IMR-90 (cell line): ENCODE measurements around the gene BPNT1. TPM values are rescaled to one million over a fixed set of nuclear protein-coding genes. Genes with fewer than 3 reads are reported as not detected.

Experiments used
- ATAC-seq: fragments of 200-7000 bp; cut with Tn5 transposase; 2 replicates; pipeline ENCODE4 v1.9.1; 2020; ENCODE audit warnings: low read depth, mild to moderate bottlenecking, moderate library complexity
- BruUV-seq: library from RNA; stranded (reverse); fragments of 400-500 nt; replicated peaks from 2 replicates; lab custom pipeline; 2021; lab: Mats Ljungman, UMichigan
- CTCF ChIA-PET: fragments of 300-600 bp; formaldehyde crosslinking; extraction: SDS; loops from one replicate; lab custom pipeline; 2021; ENCODE audit warnings: antibody characterized with exemption; lab: Yijun Ruan, JAX
- POLR2A ChIA-PET: fragments of 300-600 bp; sonication (Branson Sonifier 250); formaldehyde crosslinking; loops from one replicate; lab custom pipeline; 2022; ENCODE audit warnings: antibody characterized with exemption; ENCODE audit not compliant: unreplicated experiment; lab: Charles Lee
- DNase-seq: peaks from one replicate; pipeline ENCODE4 v3.0.0; 2013
- H2AFZ ChIP-seq: replicated peaks from 2 replicates; pipeline ENCODE3; 2013; ENCODE audit warnings: low read length, mild to moderate bottlenecking; ENCODE audit not compliant: poor library complexity
- H2AK5ac ChIP-seq: 2 replicates; pipeline ENCODE4 v1.6.1; 2013; ENCODE audit warnings: low read depth, low read length, inconsistent platforms
- H2AK9ac ChIP-seq: replicated peaks from 2 replicates; pipeline ENCODE3; 2013; ENCODE audit warnings: mild to moderate bottlenecking, low read depth, low read length, moderate library complexity; ENCODE audit not compliant: poor library complexity
- H2BK120ac ChIP-seq: 2 replicates; pipeline ENCODE4 v1.6.1; 2013; ENCODE audit warnings: low read depth, low read length, inconsistent platforms
- H2BK15ac ChIP-seq: 3 replicates; pipeline ENCODE4 v1.6.1; 2013; ENCODE audit warnings: low read depth, low read length, inconsistent platforms
- H2BK20ac ChIP-seq: 2 replicates; pipeline ENCODE4 v1.6.1; 2013; ENCODE audit warnings: low read depth, mild to moderate bottlenecking, inconsistent platforms, low read length, moderate library complexity
- H2BK5ac ChIP-seq: 2 replicates; pipeline ENCODE4 v1.6.1; 2013; ENCODE audit warnings: mild to moderate bottlenecking, low read depth, low read length, inconsistent platforms; ENCODE audit not compliant: poor library complexity, severe bottlenecking
- H3K14ac ChIP-seq: replicated peaks from 2 replicates; pipeline ENCODE4 v1.6.1; 2013; ENCODE audit warnings: low read depth, low read length, inconsistent platforms
- H3K18ac ChIP-seq: 2 replicates; pipeline ENCODE4 v1.6.1; 2013; ENCODE audit warnings: low read depth, low read length, control low read depth
- H3K23ac ChIP-seq: 2 replicates; pipeline ENCODE4 v1.6.1; 2013; ENCODE audit warnings: low read depth, low read length, inconsistent platforms
- H3K27ac ChIP-seq: 2 replicates; pipeline ENCODE4 v1.5.1; 2013; ENCODE audit warnings: mild to moderate bottlenecking, control low read depth, low read length; ENCODE audit not compliant: insufficient read depth
- H3K27me3 ChIP-seq: 2 replicates; pipeline ENCODE4 v1.6.1; 2013; ENCODE audit warnings: low read length; ENCODE audit not compliant: control insufficient read depth, insufficient read depth
- H3K36me3 ChIP-seq: 2 replicates; pipeline ENCODE4 v1.6.1; 2013; ENCODE audit warnings: low read length, mixed read lengths; ENCODE audit not compliant: control insufficient read depth, insufficient read depth
- H3K4ac ChIP-seq: 2 replicates; pipeline ENCODE4 v1.6.1; 2013; ENCODE audit warnings: low read depth, low read length, inconsistent platforms
- H3K4me1 ChIP-seq: 2 replicates; pipeline ENCODE4 v1.6.1; 2013; ENCODE audit warnings: low read length, mixed read lengths; ENCODE audit not compliant: control insufficient read depth, insufficient read depth
- H3K4me2 ChIP-seq: 2 replicates; pipeline ENCODE4 v1.6.1; 2013; ENCODE audit warnings: low read depth, mild to moderate bottlenecking, control low read depth, low read length, moderate library complexity
- H3K4me3 ChIP-seq: 2 replicates; pipeline ENCODE4 v1.5.1; 2013; ENCODE audit warnings: low read depth, mild to moderate bottlenecking, control low read depth, low read length, moderate library complexity; ENCODE audit not compliant: insufficient read depth
- H3K56ac ChIP-seq: 2 replicates; pipeline ENCODE4 v1.6.1; 2013; ENCODE audit warnings: low read length, inconsistent platforms; ENCODE audit not compliant: insufficient read depth; ENCODE audit errors: extremely low read depth
- H3K79me1 ChIP-seq, 2 experiments: 2 replicates each; pipeline ENCODE4 v1.6.1; 2013; ENCODE audit warnings: low read length in 2 of 2, inconsistent platforms in 1 of 2, low read depth in 1 of 2
- H3K9ac ChIP-seq: 2 replicates; pipeline ENCODE4 v1.6.1; 2013; ENCODE audit warnings: low read depth, low read length, control low read depth
- H3K9me1 ChIP-seq: 2 replicates; pipeline ENCODE4 v1.6.1; 2013; ENCODE audit warnings: low read length, inconsistent platforms; ENCODE audit not compliant: insufficient read depth
- H3K9me3 ChIP-seq: 2 replicates; pipeline ENCODE4 v1.6.1; 2013; ENCODE audit warnings: low read length; ENCODE audit not compliant: control insufficient read depth, insufficient read depth
- H4K20me1 ChIP-seq: 2 replicates; pipeline ENCODE4 v1.6.1; 2013; ENCODE audit warnings: low read length, inconsistent platforms; ENCODE audit not compliant: insufficient read depth
- H4K5ac ChIP-seq: 2 replicates; pipeline ENCODE4 v1.6.1; 2013; ENCODE audit warnings: mild to moderate bottlenecking, low read depth, low read length, control low read depth
- H4K8ac ChIP-seq, 2 experiments: 2 replicates each; pipeline ENCODE4 v1.6.1; 2013; ENCODE audit warnings: low read depth in 2 of 2, low read length in 2 of 2, control low read depth in 1 of 2, inconsistent platforms in 1 of 2
- H4K91ac ChIP-seq: 2 replicates; pipeline ENCODE4 v1.6.1; 2013; ENCODE audit warnings: low read depth, low read length, inconsistent platforms; ENCODE audit not compliant: insufficient read depth
- BHLHE40 ChIP-seq: fragments of 150-350 bp; IDR thresholded peaks from 2 replicates; pipeline ENCODE4 v1.6.1; 2016; ENCODE audit warnings: mild to moderate bottlenecking, low read depth, low read length
- CEBPB ChIP-seq: IDR thresholded peaks from 2 replicates; pipeline ENCODE4 v1.6.1; 2012; ENCODE audit warnings: low read depth, low read length, improper control_type of control experiment
- CHD1 ChIP-seq: IDR thresholded peaks from 2 replicates; pipeline ENCODE4 v1.6.1; 2012; ENCODE audit warnings: low read depth, low read length, improper control_type of control experiment
- FOS ChIP-seq: fragments of 150-350 bp; IDR thresholded peaks from 2 replicates; pipeline ENCODE4 v1.6.1; 2016; ENCODE audit warnings: low read depth, low read length
- MAFK ChIP-seq: IDR thresholded peaks from 2 replicates; pipeline ENCODE4 v1.6.1; 2012; ENCODE audit warnings: low read depth, low read length, improper control_type of control experiment
- MAZ ChIP-seq: IDR thresholded peaks from 2 replicates; pipeline ENCODE4 v1.6.1; 2012; ENCODE audit warnings: low read depth, mild to moderate bottlenecking, low read length, improper control_type of control experiment, moderate library complexity, borderline replicate concordance
- MXI1 ChIP-seq: IDR thresholded peaks from 2 replicates; pipeline ENCODE4 v1.6.1; 2012; ENCODE audit warnings: low read depth, mild to moderate bottlenecking, low read length, moderate library complexity, borderline replicate concordance
- NFE2L2 ChIP-seq: fragments of 150-350 bp; IDR thresholded peaks from 2 replicates; pipeline ENCODE4 v1.6.1; 2016; ENCODE audit warnings: low read depth, mild to moderate bottlenecking, low read length
- POLR2A ChIP-seq: IDR thresholded peaks from 2 replicates; pipeline ENCODE4 v1.6.1; 2012; ENCODE audit warnings: mild to moderate bottlenecking, low read depth, low read length
- RAD21 ChIP-seq: IDR thresholded peaks from 2 replicates; pipeline ENCODE4 v1.6.1; 2012; ENCODE audit warnings: low read length, improper control_type of control experiment
- RCOR1 ChIP-seq: IDR thresholded peaks from 2 replicates; pipeline ENCODE4 v1.6.1; 2012; ENCODE audit warnings: mild to moderate bottlenecking, low read length, improper control_type of control experiment; ENCODE audit not compliant: insufficient replicate concordance
- RFX5 ChIP-seq: IDR thresholded peaks from 2 replicates; pipeline ENCODE4 v1.8.0; 2012; ENCODE audit warnings: low read depth, mild to moderate bottlenecking, low read length, moderate library complexity
- SMC3 ChIP-seq: fragments of 150-350 bp; IDR thresholded peaks from 2 replicates; pipeline ENCODE4 v1.6.1; 2016; ENCODE audit warnings: low read depth, mild to moderate bottlenecking, antibody characterized with exemption, low read length, moderate library complexity
- WGBS, 2 experiments: methylation state at CpG; one replicate each; pipeline versions ENCODE4 v1.1.5 to v1.1.7; 2013; ENCODE audit warnings: missing lambda C conversion rate in 2 of 2; ENCODE audit not compliant: insufficient read length in 1 of 2; ENCODE audit errors: extremely low coverage in 2 of 2; 5-methylcytosine and 5-hydroxymethylcytosine counted together
- dilution Hi-C: fragments of 300-500 bp; cut with HindIII; formaldehyde crosslinking; loops from one replicate; pipeline ENCODE4 v1.14.3; 2018; ENCODE audit warnings: low sequenced_read_pairs; ENCODE audit not compliant: unreplicated experiment
- in situ Hi-C: fragments of 300-500 bp; cut with MboI; formaldehyde crosslinking; loops from 3 replicates; pipeline ENCODE4 v1.14.3; 2019; ENCODE audit warnings: low sequenced_read_pairs, inconsistent platforms, mixed read lengths
- intact Hi-C: fragments of 100-400 bp; cut with micrococcal nuclease; formaldehyde crosslinking; loops from 2 replicates; pipeline ENCODE4 v1.10.0; 2022
- polyA plus RNA-seq, 3 experiments: library from polyadenylated mRNA; depleted of rRNA; stranded (reverse); fragments of >200 nt; gene quantifications; 2 replicates each; pipeline ENCODE4 v1.2.3, GENCODE V29; 2012; ENCODE audit warnings: low replicate concordance in 1 of 3
- total RNA-seq: library from RNA; depleted of rRNA; stranded (reverse); fragments of >200 nt; gene quantifications from 2 replicates; pipeline ENCODE4 v1.2.3, GENCODE V29; 2012
- TF ChIP-seq, protein P1 (sequence below): fragments of 150-350 bp; IDR thresholded peaks from 2 replicates; pipeline ENCODE4 v1.6.1; 2016; ENCODE audit warnings: low read depth, mild to moderate bottlenecking, low read length, moderate library complexity, borderline replicate concordance
- TF ChIP-seq, protein P2 (sequence below): conservative IDR thresholded peaks from 2 replicates; pipeline ENCODE4 v1.5.1; 2012; ENCODE audit warnings: mild to moderate bottlenecking, low read depth, low read length, improper control_type of control experiment
- TF ChIP-seq, protein P3 (sequence below): fragments of 150-350 bp; IDR thresholded peaks from 2 replicates; pipeline ENCODE4 v1.6.1; 2017; ENCODE audit warnings: mild to moderate bottlenecking, antibody characterized with exemption, low read length, low read depth

BPNT1 gene
- total and polyA plus RNA-seq, 2 of the 4 experiments (the other 2 are of a cell fraction) = 31.7 to 38.2 TPM

- H3K4me3 ChIP-seq = no peak overlapping the region
- no peak overlapping the region for H2AFZ ChIP-seq
- H4K8ac ChIP-seq = no peak overlapping the region
- no peak overlapping the region for H3K56ac ChIP-seq
- DNase-seq = no peak
- no peak overlapping the region for H3K27ac ChIP-seq
- H3K9me3 ChIP-seq = no peaks in the 10 kb centered on the region
- H4K20me1 ChIP-seq = no peaks in the 10 kb centered on the region; the same call in 1 of the 2 replicates
- H3K4me1 ChIP-seq = no peaks in the 10 kb centered on the region
- no peaks in the 10 kb centered on the region for H3K27me3 ChIP-seq
- intact Hi-C loops = loop anchor here (5.0 to 10.0 kb wide), 2 partner anchors 54 to 89 kb away; no protein-coding TSS in a partner anchor
- H2BK15ac ChIP-seq = no peak overlapping the region
- ATAC-seq = no peak
- in situ Hi-C loops = no loop called here
- H2BK120ac ChIP-seq = no peak overlapping the region
- dilution Hi-C loops = no loop called here
- H4K91ac ChIP-seq = no peak overlapping the region
- no TSS peak for BruUV-seq
- no peak overlapping the region for H2BK5ac ChIP-seq
- H3K79me1 ChIP-seq = peaks cover 3 to 21% of the 10 kb centered on the region in 2 experiments; a peak in 3 of 4 replicates
- H4K5ac ChIP-seq = no peak overlapping the region
- no peak overlapping the region for H3K23ac ChIP-seq
- no peak overlapping the region for H3K14ac ChIP-seq
- H3K4me2 ChIP-seq = no peak overlapping the region
- ChIA-PET CTCF (no interaction called here), POLR2A (no interaction called here)
- no peak overlapping the region for H2AK9ac ChIP-seq
- TF ChIP-seq, protein P1, sequence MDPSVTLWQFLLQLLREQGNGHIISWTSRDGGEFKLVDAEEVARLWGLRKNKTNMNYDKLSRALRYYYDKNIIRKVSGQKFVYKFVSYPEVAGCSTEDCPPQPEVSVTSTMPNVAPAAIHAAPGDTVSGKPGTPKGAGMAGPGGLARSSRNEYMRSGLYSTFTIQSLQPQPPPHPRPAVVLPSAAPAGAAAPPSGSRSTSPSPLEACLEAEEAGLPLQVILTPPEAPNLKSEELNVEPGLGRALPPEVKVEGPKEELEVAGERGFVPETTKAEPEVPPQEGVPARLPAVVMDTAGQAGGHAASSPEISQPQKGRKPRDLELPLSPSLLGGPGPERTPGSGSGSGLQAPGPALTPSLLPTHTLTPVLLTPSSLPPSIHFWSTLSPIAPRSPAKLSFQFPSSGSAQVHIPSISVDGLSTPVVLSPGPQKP = no peak
- no peak for TF ChIP-seq BHLHE40
- no peak for TF ChIP-seq POLR2A
- no peak for TF ChIP-seq RCOR1
- no peak for TF ChIP-seq MXI1
- no peak for TF ChIP-seq NFE2L2
- TF ChIP-seq, protein P2, sequence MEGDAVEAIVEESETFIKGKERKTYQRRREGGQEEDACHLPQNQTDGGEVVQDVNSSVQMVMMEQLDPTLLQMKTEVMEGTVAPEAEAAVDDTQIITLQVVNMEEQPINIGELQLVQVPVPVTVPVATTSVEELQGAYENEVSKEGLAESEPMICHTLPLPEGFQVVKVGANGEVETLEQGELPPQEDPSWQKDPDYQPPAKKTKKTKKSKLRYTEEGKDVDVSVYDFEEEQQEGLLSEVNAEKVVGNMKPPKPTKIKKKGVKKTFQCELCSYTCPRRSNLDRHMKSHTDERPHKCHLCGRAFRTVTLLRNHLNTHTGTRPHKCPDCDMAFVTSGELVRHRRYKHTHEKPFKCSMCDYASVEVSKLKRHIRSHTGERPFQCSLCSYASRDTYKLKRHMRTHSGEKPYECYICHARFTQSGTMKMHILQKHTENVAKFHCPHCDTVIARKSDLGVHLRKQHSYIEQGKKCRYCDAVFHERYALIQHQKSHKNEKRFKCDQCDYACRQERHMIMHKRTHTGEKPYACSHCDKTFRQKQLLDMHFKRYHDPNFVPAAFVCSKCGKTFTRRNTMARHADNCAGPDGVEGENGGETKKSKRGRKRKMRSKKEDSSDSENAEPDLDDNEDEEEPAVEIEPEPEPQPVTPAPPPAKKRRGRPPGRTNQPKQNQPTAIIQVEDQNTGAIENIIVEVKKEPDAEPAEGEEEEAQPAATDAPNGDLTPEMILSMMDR = no peak
- no peak for TF ChIP-seq MAFK
- no peak for TF ChIP-seq CHD1
- TF ChIP-seq FOS = no peak
- TF ChIP-seq MAZ = no peak
- TF ChIP-seq RAD21 = no peak
- no peak for TF ChIP-seq CEBPB
- TF ChIP-seq RFX5 = no peak
- no peak for TF ChIP-seq SMC3
- TF ChIP-seq, protein P3, sequence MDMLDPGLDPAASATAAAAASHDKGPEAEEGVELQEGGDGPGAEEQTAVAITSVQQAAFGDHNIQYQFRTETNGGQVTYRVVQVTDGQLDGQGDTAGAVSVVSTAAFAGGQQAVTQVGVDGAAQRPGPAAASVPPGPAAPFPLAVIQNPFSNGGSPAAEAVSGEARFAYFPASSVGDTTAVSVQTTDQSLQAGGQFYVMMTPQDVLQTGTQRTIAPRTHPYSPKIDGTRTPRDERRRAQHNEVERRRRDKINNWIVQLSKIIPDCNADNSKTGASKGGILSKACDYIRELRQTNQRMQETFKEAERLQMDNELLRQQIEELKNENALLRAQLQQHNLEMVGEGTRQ = no peak
- no peak overlapping the region for H3K9ac ChIP-seq
- H3K4ac ChIP-seq = no peak overlapping the region
- no peak overlapping the region for H3K18ac ChIP-seq
- no peak overlapping the region for H2AK5ac ChIP-seq
- H3K9me1 ChIP-seq = no peaks in the 10 kb centered on the region
- H2BK20ac ChIP-seq = no peak overlapping the region
- H3K36me3 ChIP-seq = peaks cover 26% of the 10 kb centered on the region
- WGBS, 2 experiments = no CpG with 5 or more reads among the region's 4 CpGs
Observed at GRCh38 chr1:220028346-220028895, 61.2 kb downstream of the BPNT1 start.
